SHP77 treated with DMSO at 0.1 percent for 48 hours (cell line): Measurements from ENCODE around the gene GBGT1.

Source experiments
- DNase-seq: peaks from one replicate; lab custom pipeline; 2025; lab: John Stamatoyannopoulos, UW

The GBGT1 gene

GRCh38 chr9:133113949-133114885 is 49.5 kb downstream of the GBGT1 start:
- DNase-seq, result peak; percentile 33

GRCh38 chr9:133113163-133113948 is 50.4 kb downstream of the GBGT1 start:
- no peak for DNase-seq

- no peak for DNase-seq
Observed at GRCh38 chr9:133112663-133113026, 51.1 kb downstream of the GBGT1 start.

GRCh38 chr9:133111808-133112662 is 51.7 kb downstream of the GBGT1 start:
- no peak for DNase-seq

- DNase-seq, result no peak
Observed at GRCh38 chr9:133109931-133110650, 53.6 kb downstream of the GBGT1 start.

GRCh38 chr9:133108794-133109641 is 54.7 kb downstream of the GBGT1 start:
- no peak for DNase-seq

GRCh38 chr9:133107961-133108793 is 55.5 kb downstream of the GBGT1 start:
- no peak for DNase-seq

- no peak for DNase-seq
Observed at GRCh38 chr9:133107245-133107722, 56.4 kb downstream of the GBGT1 start.

GRCh38 chr9:133106511-133107244 is 57.0 kb downstream of the GBGT1 start:
- no peak for DNase-seq

GRCh38 chr9:133105461-133105770 is 58.3 kb downstream of the GBGT1 start:
- DNase-seq, result no peak

- DNase-seq, result no peak
Observed at GRCh38 chr9:133104718-133105460, 58.8 kb downstream of the GBGT1 start.

- DNase-seq, result no peak
Observed at GRCh38 chr9:133103987-133104505, 59.7 kb downstream of the GBGT1 start.

- DNase-seq, result peak; percentile 17
Observed at GRCh38 chr9:133103183-133103986, 60.3 kb downstream of the GBGT1 start.
